Upper lobe of left lung (tissue), 6 donors: ENCODE measurements around the gene THBD. TPM values are rescaled to one million over a fixed set of nuclear protein-coding genes. Genes with fewer than 3 reads are reported as not detected.

Experiments used
- ATAC-seq, 2 donors: fragments of 200-7000 bp; cut with Tn5 transposase; one replicate each; pipeline ENCODE4 v1.9.1; 2022; ENCODE audit warnings: mild to moderate bottlenecking in 2 of 2, moderate library complexity in 2 of 2; ENCODE audit not compliant: low FRiP score in 2 of 2
- DNase-seq, 2 donors: peaks; one replicate each; pipeline ENCODE4 v3.0.0-alpha.2; 2019 to 2020
- H3K27ac ChIP-seq, 4 donors: fragments of 200-600 bp; sonication (generic); one replicate each; pipeline ENCODE4 v1.5.1; 2016 to 2019
- H3K27me3 ChIP-seq, 4 donors: fragments of 200-600 bp; sonication (generic); one replicate each; pipeline ENCODE4 v1.5.1; 2017 to 2019
- H3K36me3 ChIP-seq, 4 donors: fragments of 200-600 bp; sonication (generic); one replicate each; pipeline ENCODE4 v1.5.1; 2016 to 2019
- H3K4me1 ChIP-seq, 4 donors: fragments of 200-600 bp; sonication (generic); one replicate each; pipeline ENCODE4 v1.5.1; 2018 to 2019
- H3K4me3 ChIP-seq, 4 donors: fragments of 200-600 bp; sonication (generic); one replicate each; pipeline ENCODE4 v1.5.1; 2017 to 2019; ENCODE audit warnings: mild to moderate bottlenecking in 2 of 4, moderate library complexity in 1 of 4
- H3K9me3 ChIP-seq, 4 donors: fragments of 200-600 bp; sonication (generic); one replicate each; pipeline ENCODE4 v1.5.1; 2018 to 2019
- CTCF ChIP-seq, 6 experiments: fragments of 450-650 bp in 4 of 6; fragments of 200-600 bp in 2 of 6; sonication (generic) in 2 of 6; IDR thresholded peaks; one replicate each; pipeline ENCODE4 v1.5.1; 2016 to 2019; ENCODE audit warnings: antibody characterized with exemption in 6 of 6
- EP300 ChIP-seq, 4 donors: sonication (generic); formaldehyde crosslinking; IDR thresholded peaks; one replicate each; pipeline ENCODE4 v1.5.1; 2017; ENCODE audit warnings: antibody characterized with exemption in 4 of 4, control low read depth in 2 of 4
- POLR2A ChIP-seq, 4 donors: fragments of 450-650 bp; IDR thresholded peaks; one replicate each; pipeline ENCODE4 v1.5.1; 2016 to 2017; ENCODE audit warnings: antibody characterized with exemption in 4 of 4, mild to moderate bottlenecking in 2 of 4
- POLR2AphosphoS5 ChIP-seq, 2 donors: sonication (generic); formaldehyde crosslinking; IDR thresholded peaks; one replicate each; pipeline ENCODE4 v1.5.1; 2017; ENCODE audit warnings: antibody characterized with exemption in 2 of 2
- WGBS, 2 donors: methylation state at CpG; one replicate each; pipeline ENCODE4 v1.1.5; 2017 to 2018; 5-methylcytosine and 5-hydroxymethylcytosine counted together
- total RNA-seq, 6 donors: library from RNA; depleted of rRNA in 4 of 6; stranded (reverse); fragments of >200 nt in 4 of 6; gene quantifications; one replicate each; pipeline versions ENCODE4 v1.1.0 to v1.2.1, GENCODE V29; 2016 to 2021
- donor health status: DM: no; HTN: no; CAD: no; lungs with moderate emphysema.
- donor health status: DM: no; HTN: yes; CAD: no; lungs with severe emphysema.

THBD gene
- total RNA-seq, 6 donors from 2014 or later = 17.8 to 235 (median 88.1) TPM

- H3K27ac ChIP-seq = no peak overlapping the region
- no peaks in the 10 kb centered on the region for H3K4me1 ChIP-seq
- H3K4me3 ChIP-seq = no peak overlapping the region
- no peak for TF ChIP-seq POLR2AphosphoS5 (IDR thresholded peaks at IDR 0.05)
- no peak for TF ChIP-seq EP300 (IDR thresholded peaks at IDR 0.05)
- TF ChIP-seq POLR2A (IDR thresholded peaks at IDR 0.05) = no peak
- TF ChIP-seq CTCF (IDR thresholded peaks at IDR 0.05) = no peak
- 88 to 93% methylated on average over 7 to 9 of the region's 9 CpGs for WGBS, 2 donors
- DNase-seq (no peak), ATAC-seq (no peak)
- H3K9me3 ChIP-seq = no peaks in the 10 kb centered on the region
- H3K27me3 ChIP-seq = no peaks in the 10 kb centered on the region
- no peaks in the 10 kb centered on the region for H3K36me3 ChIP-seq
These were observed 41.4 kb downstream of the THBD start for GRCh38 chr20:23007886-23008655.

GRCh38 chr20:23007462-23007861, 42.0 kb downstream of the THBD start:
- no peaks in the 10 kb centered on the region for H3K9me3 ChIP-seq
- H3K4me3 ChIP-seq = no peak overlapping the region
- H3K36me3 ChIP-seq = no peaks in the 10 kb centered on the region
- ATAC-seq (no peak), DNase-seq (no peak)
- no peak overlapping the region for H3K27ac ChIP-seq
- H3K4me1 ChIP-seq = no peaks in the 10 kb centered on the region
- H3K27me3 ChIP-seq = no peaks in the 10 kb centered on the region
- 71 to 87% methylated on average over 3 of the region's 3 CpGs for WGBS, 2 donors
- TF ChIP-seq POLR2AphosphoS5 (IDR thresholded peaks at IDR 0.05) (no peak), CTCF (IDR thresholded peaks at IDR 0.05) (no peak), EP300 (IDR thresholded peaks at IDR 0.05) (no peak), POLR2A (IDR thresholded peaks at IDR 0.05) (no peak)

GRCh38 chr20:23005776-23006175, 43.7 kb downstream of the THBD start:
- Histone ChIP-seq H3K36me3 (no peaks in the 10 kb centered on the region), H3K9me3 (no peaks in the 10 kb centered on the region), H3K27ac (no peak overlapping the region), H3K4me3 (no peak overlapping the region), H3K4me1 (peaks cover 0 to under 1% (median 0%) of the 10 kb centered on the region in 4 donors), H3K27me3 (no peaks in the 10 kb centered on the region)
- TF ChIP-seq POLR2A (IDR thresholded peaks at IDR 0.05) = no peak
- no peak for TF ChIP-seq EP300 (IDR thresholded peaks at IDR 0.05)
- TF ChIP-seq CTCF (IDR thresholded peaks at IDR 0.05) = no peak
- no peak for TF ChIP-seq POLR2AphosphoS5 (IDR thresholded peaks at IDR 0.05)
- DNase-seq = no peak
- ATAC-seq = no peak

- Histone ChIP-seq H3K9me3 (no peaks in the 10 kb centered on the region), H3K27me3 (no peaks in the 10 kb centered on the region), H3K36me3 (no peaks in the 10 kb centered on the region), H3K27ac (no peak overlapping the region), H3K4me3 (no peak overlapping the region), H3K4me1 (peaks cover 0 to 11% (median 0%) of the 10 kb centered on the region in 4 donors)
- TF ChIP-seq EP300 (IDR thresholded peaks at IDR 0.05) = no peak
- TF ChIP-seq POLR2AphosphoS5 (IDR thresholded peaks at IDR 0.05) = no peak
- TF ChIP-seq CTCF (IDR thresholded peaks at IDR 0.05) = no peak
- no peak for TF ChIP-seq POLR2A (IDR thresholded peaks at IDR 0.05)
- no peak for DNase-seq
- WGBS, 2 donors = 78% methylated on average over 2 of the region's 2 CpGs
- ATAC-seq = no peak
These were observed 45.5 kb downstream of the THBD start for GRCh38 chr20:23003881-23004460.
